Right forelimb (tissue), 1 donor: ENCODE data around the gene THSD4.

Experiments used
- DNase-seq: peaks from one replicate; pipeline ENCODE4 v3.0.0-alpha.2; 2018

The THSD4 gene

GRCh38 chr15:71807125-71807629 is 691.9 kb downstream of the THSD4 start:
- no peak for DNase-seq

GRCh38 chr15:71807691-71808091 is 692.4 kb downstream of the THSD4 start:
- DNase-seq = no peak

- DNase-seq = no peak
Measured at GRCh38 chr15:71808311-71809020, 693.2 kb downstream of the THSD4 start.

- no peak for DNase-seq
Measured at GRCh38 chr15:71809346-71809745, 694.1 kb downstream of the THSD4 start.

- no peak for DNase-seq
Measured at GRCh38 chr15:71810256-71811035, 695.2 kb downstream of the THSD4 start, which contains the start of gene NR2E3. NR2E3 (plus strand) TSS chr15:71810554; CDS start chr15:71810744, 190 bp downstream.

- DNase-seq = no peak
Measured at GRCh38 chr15:71811036-71811736, 695.9 kb downstream of the THSD4 start.

- no peak for DNase-seq
Measured at GRCh38 chr15:71811752-71812735, 696.8 kb downstream of the THSD4 start.

GRCh38 chr15:71812966-71813722 is 697.9 kb downstream of the THSD4 start:
- no peak for DNase-seq

- no peak for DNase-seq
Measured at GRCh38 chr15:71813723-71814470, 698.6 kb downstream of the THSD4 start.

- no peak for DNase-seq
Measured at GRCh38 chr15:71815301-71815700, 700.0 kb downstream of the THSD4 start.

- no peak for DNase-seq
Measured at GRCh38 chr15:71817351-71817750, 702.1 kb downstream of the THSD4 start.

GRCh38 chr15:71820127-71820526 is 704.9 kb downstream of the THSD4 start:
- no peak for DNase-seq

- no peak for DNase-seq
Measured at GRCh38 chr15:71821547-71822129, 706.4 kb downstream of the THSD4 start.

- DNase-seq = no peak
Measured at GRCh38 chr15:71822890-71823630, 707.8 kb downstream of the THSD4 start.

- DNase-seq = no peak
Measured at GRCh38 chr15:71823801-71824200, 708.5 kb downstream of the THSD4 start.

GRCh38 chr15:71825021-71825730 is 709.9 kb downstream of the THSD4 start:
- no peak for DNase-seq

- no peak for DNase-seq
Measured at GRCh38 chr15:71826196-71826595, 710.9 kb downstream of the THSD4 start.

- DNase-seq = no peak
Measured at GRCh38 chr15:71830981-71831380, 715.7 kb downstream of the THSD4 start.
